Measurements from ENCODE around the gene MIA3.
"Not testable (repeated sequence)": the region's sequence is repeated elsewhere in the genome, so short reads cannot be mapped to it uniquely, and the experiment has no call there.

MIA3 gene

GRCh38 chr1:222592171-222592570, 25.7 kb upstream of the MIA3 start:
- Histone ChIP-seq H3K9ac (ENCODE audit: low read depth in 1 of 2, low read length in 2 of 2) (no peak overlapping the region), H3K36me3 (ENCODE audit: control insufficient read depth in 1 of 2, insufficient read depth in 2 of 2, low read length in 2 of 2) (peaks cover 0 to under 1% of the 10 kb centered on the region in 2 donors), H3K9me3 (ENCODE audit: control insufficient read depth in 1 of 2, low read length in 2 of 2) (no peaks in the 10 kb centered on the region), H3K27ac (ENCODE audit: low read depth, low read length) (no peak overlapping the region), H3K4me1 (ENCODE audit: control insufficient read depth in 1 of 2, insufficient read depth in 2 of 2, low read length in 2 of 2) (peaks cover 11% of the 10 kb centered on the region in 2 donors), H3K27me3 (ENCODE audit: control insufficient read depth in 1 of 2, insufficient read depth in 2 of 2, low read length in 2 of 2) (no peaks in the 10 kb centered on the region), H3K4me3 (ENCODE audit: low read depth in 1 of 2, low read length in 2 of 2) (no peak overlapping the region)

GRCh38 chr1:222594789-222595188, 23.1 kb upstream of the MIA3 start:
- Histone ChIP-seq H3K9me3 (ENCODE audit: control insufficient read depth in 1 of 2, low read length in 2 of 2) (no peaks in the 10 kb centered on the region), H3K27me3 (ENCODE audit: control insufficient read depth in 1 of 2, insufficient read depth in 2 of 2, low read length in 2 of 2) (no peaks in the 10 kb centered on the region), H3K27ac (ENCODE audit: low read depth, low read length) (no peak overlapping the region), H3K36me3 (ENCODE audit: control insufficient read depth in 1 of 2, insufficient read depth in 2 of 2, low read length in 2 of 2) (no peaks in the 10 kb centered on the region), H3K4me1 (ENCODE audit: control insufficient read depth in 1 of 2, insufficient read depth in 2 of 2, low read length in 2 of 2) (peaks cover 4 to 5% of the 10 kb centered on the region in 2 donors), H3K9ac (ENCODE audit: low read depth in 1 of 2, low read length in 2 of 2) (no peak overlapping the region), H3K4me3 (ENCODE audit: low read depth in 1 of 2, low read length in 2 of 2) (no peak overlapping the region)

- H3K4me1 ChIP-seq (ENCODE audit: control insufficient read depth in 1 of 2, insufficient read depth in 2 of 2, low read length in 2 of 2) = no peaks in the 10 kb centered on the region
- no peaks in the 10 kb centered on the region for H3K9me3 ChIP-seq (ENCODE audit: control insufficient read depth in 1 of 2, low read length in 2 of 2)
- no peaks in the 10 kb centered on the region for H3K27me3 ChIP-seq (ENCODE audit: control insufficient read depth in 1 of 2, insufficient read depth in 2 of 2, low read length in 2 of 2)
- no peak overlapping the region for H3K9ac ChIP-seq (ENCODE audit: low read depth in 1 of 2, low read length in 2 of 2)
- H3K36me3 ChIP-seq (ENCODE audit: control insufficient read depth in 1 of 2, insufficient read depth in 2 of 2, low read length in 2 of 2) = no peaks in the 10 kb centered on the region
- H3K4me3 ChIP-seq (ENCODE audit: low read depth in 1 of 2, low read length in 2 of 2) = no peak overlapping the region
- H3K27ac ChIP-seq (ENCODE audit: low read depth, low read length) = no peak overlapping the region
These were observed 21.2 kb upstream of the MIA3 start for GRCh38 chr1:222596696-222597095.

GRCh38 chr1:222600281-222600680, 17.6 kb upstream of the MIA3 start:
- Histone ChIP-seq H3K9ac (ENCODE audit: low read depth in 1 of 2, low read length in 2 of 2) (no peak overlapping the region), H3K27ac (ENCODE audit: low read depth, low read length) (no peak overlapping the region), H3K4me3 (ENCODE audit: low read depth in 1 of 2, low read length in 2 of 2) (no peak overlapping the region), H3K4me1 (ENCODE audit: control insufficient read depth in 1 of 2, insufficient read depth in 2 of 2, low read length in 2 of 2) (no peaks in the 10 kb centered on the region), H3K36me3 (ENCODE audit: control insufficient read depth in 1 of 2, insufficient read depth in 2 of 2, low read length in 2 of 2) (no peaks in the 10 kb centered on the region), H3K9me3 (ENCODE audit: control insufficient read depth in 1 of 2, low read length in 2 of 2) (no peaks in the 10 kb centered on the region), H3K27me3 (ENCODE audit: control insufficient read depth in 1 of 2, insufficient read depth in 2 of 2, low read length in 2 of 2) (no peaks in the 10 kb centered on the region)

GRCh38 chr1:222601257-222601656, 16.6 kb upstream of the MIA3 start:
- no peaks in the 10 kb centered on the region for H3K27me3 ChIP-seq (ENCODE audit: control insufficient read depth in 1 of 2, insufficient read depth in 2 of 2, low read length in 2 of 2)
- H3K4me1 ChIP-seq (ENCODE audit: control insufficient read depth in 1 of 2, insufficient read depth in 2 of 2, low read length in 2 of 2) = no peaks in the 10 kb centered on the region
- H3K4me3 ChIP-seq (ENCODE audit: low read depth in 1 of 2, low read length in 2 of 2) = no peak overlapping the region
- no peaks in the 10 kb centered on the region for H3K9me3 ChIP-seq (ENCODE audit: control insufficient read depth in 1 of 2, low read length in 2 of 2)
- no peak overlapping the region for H3K27ac ChIP-seq (ENCODE audit: low read depth, low read length)
- H3K36me3 ChIP-seq (ENCODE audit: control insufficient read depth in 1 of 2, insufficient read depth in 2 of 2, low read length in 2 of 2) = no peaks in the 10 kb centered on the region
- no peak overlapping the region for H3K9ac ChIP-seq (ENCODE audit: low read depth in 1 of 2, low read length in 2 of 2)

GRCh38 chr1:222606757-222607156, 11.1 kb upstream of the MIA3 start:
- Histone ChIP-seq H3K27me3 (ENCODE audit: control insufficient read depth in 1 of 2, insufficient read depth in 2 of 2, low read length in 2 of 2) (no peaks in the 10 kb centered on the region), H3K36me3 (ENCODE audit: control insufficient read depth in 1 of 2, insufficient read depth in 2 of 2, low read length in 2 of 2) (no peaks in the 10 kb centered on the region), H3K9me3 (ENCODE audit: control insufficient read depth in 1 of 2, low read length in 2 of 2) (no peaks in the 10 kb centered on the region), H3K4me3 (ENCODE audit: low read depth in 1 of 2, low read length in 2 of 2) (no peak overlapping the region), H3K4me1 (ENCODE audit: control insufficient read depth in 1 of 2, insufficient read depth in 2 of 2, low read length in 2 of 2) (no peaks in the 10 kb centered on the region), H3K27ac (ENCODE audit: low read depth, low read length) (no peak overlapping the region), H3K9ac (ENCODE audit: low read depth in 1 of 2, low read length in 2 of 2) (no peak overlapping the region)

GRCh38 chr1:222609111-222609510, 8.8 kb upstream of the MIA3 start:
- not testable (repeated sequence) for H3K9me3 ChIP-seq (ENCODE audit: control insufficient read depth in 1 of 2, low read length in 2 of 2); H3K9ac ChIP-seq (ENCODE audit: low read depth in 1 of 2, low read length in 2 of 2); H3K27ac ChIP-seq (ENCODE audit: low read depth, low read length); H3K4me3 ChIP-seq (ENCODE audit: low read depth in 1 of 2, low read length in 2 of 2); H3K4me1 ChIP-seq (ENCODE audit: control insufficient read depth in 1 of 2, insufficient read depth in 2 of 2, low read length in 2 of 2); H3K27me3 ChIP-seq (ENCODE audit: control insufficient read depth in 1 of 2, insufficient read depth in 2 of 2, low read length in 2 of 2); H3K36me3 ChIP-seq (ENCODE audit: control insufficient read depth in 1 of 2, insufficient read depth in 2 of 2, low read length in 2 of 2)

GRCh38 chr1:222610728-222611127, 7.2 kb upstream of the MIA3 start:
- H3K4me1 ChIP-seq (ENCODE audit: control insufficient read depth in 1 of 2, insufficient read depth in 2 of 2, low read length in 2 of 2) = no peaks in the 10 kb centered on the region
- no peak overlapping the region for H3K4me3 ChIP-seq (ENCODE audit: low read depth in 1 of 2, low read length in 2 of 2)
- no peaks in the 10 kb centered on the region for H3K36me3 ChIP-seq (ENCODE audit: control insufficient read depth in 1 of 2, insufficient read depth in 2 of 2, low read length in 2 of 2)
- no peak overlapping the region for H3K9ac ChIP-seq (ENCODE audit: low read depth in 1 of 2, low read length in 2 of 2)
- H3K9me3 ChIP-seq (ENCODE audit: control insufficient read depth in 1 of 2, low read length in 2 of 2) = no peaks in the 10 kb centered on the region
- no peak overlapping the region for H3K27ac ChIP-seq (ENCODE audit: low read depth, low read length)
- no peaks in the 10 kb centered on the region for H3K27me3 ChIP-seq (ENCODE audit: control insufficient read depth in 1 of 2, insufficient read depth in 2 of 2, low read length in 2 of 2)

GRCh38 chr1:222613627-222614026, 4.3 kb upstream of the MIA3 start:
- H3K4me1 ChIP-seq (ENCODE audit: control insufficient read depth in 1 of 2, insufficient read depth in 2 of 2, low read length in 2 of 2) = peaks cover 0 to 8% of the 10 kb centered on the region in 2 donors
- H3K4me3 ChIP-seq (ENCODE audit: low read depth in 1 of 2, low read length in 2 of 2) = no peak overlapping the region
- no peaks in the 10 kb centered on the region for H3K36me3 ChIP-seq (ENCODE audit: control insufficient read depth in 1 of 2, insufficient read depth in 2 of 2, low read length in 2 of 2)
- H3K9ac ChIP-seq (ENCODE audit: low read depth in 1 of 2, low read length in 2 of 2) = no peak overlapping the region
- H3K9me3 ChIP-seq (ENCODE audit: control insufficient read depth in 1 of 2, low read length in 2 of 2) = no peaks in the 10 kb centered on the region
- no peaks in the 10 kb centered on the region for H3K27me3 ChIP-seq (ENCODE audit: control insufficient read depth in 1 of 2, insufficient read depth in 2 of 2, low read length in 2 of 2)
- H3K27ac ChIP-seq (ENCODE audit: low read depth, low read length) = no peak overlapping the region

GRCh38 chr1:222616525-222616924, 1.4 kb upstream of the MIA3 start:
- Histone ChIP-seq H3K4me3 (ENCODE audit: low read depth in 1 of 2, low read length in 2 of 2) (no peak overlapping the region), H3K9ac (ENCODE audit: low read depth in 1 of 2, low read length in 2 of 2) (no peak overlapping the region), H3K27ac (ENCODE audit: low read depth, low read length) (no peak overlapping the region), H3K9me3 (ENCODE audit: control insufficient read depth in 1 of 2, low read length in 2 of 2) (no peaks in the 10 kb centered on the region), H3K36me3 (ENCODE audit: control insufficient read depth in 1 of 2, insufficient read depth in 2 of 2, low read length in 2 of 2) (peaks cover 0 to 4% of the 10 kb centered on the region in 2 donors), H3K27me3 (ENCODE audit: control insufficient read depth in 1 of 2, insufficient read depth in 2 of 2, low read length in 2 of 2) (no peaks in the 10 kb centered on the region), H3K4me1 (ENCODE audit: control insufficient read depth in 1 of 2, insufficient read depth in 2 of 2, low read length in 2 of 2) (peaks cover 10 to 19% of the 10 kb centered on the region in 2 donors)

GRCh38 chr1:222617367-222617951, 438 bp upstream of the MIA3 start:
- Histone ChIP-seq H3K36me3 (ENCODE audit: control insufficient read depth in 1 of 2, insufficient read depth in 2 of 2, low read length in 2 of 2) (peaks cover 1 to 4% of the 10 kb centered on the region in 2 donors), H3K9ac (ENCODE audit: low read depth in 1 of 2, low read length in 2 of 2) (peak overlapping the region; percentile 69 to 71), H3K4me3 (ENCODE audit: low read depth in 1 of 2, low read length in 2 of 2) (peak overlapping the region; percentile 75 to 77), H3K9me3 (ENCODE audit: control insufficient read depth in 1 of 2, low read length in 2 of 2) (no peaks in the 10 kb centered on the region), H3K27me3 (ENCODE audit: control insufficient read depth in 1 of 2, insufficient read depth in 2 of 2, low read length in 2 of 2) (no peaks in the 10 kb centered on the region), H3K4me1 (ENCODE audit: control insufficient read depth in 1 of 2, insufficient read depth in 2 of 2, low read length in 2 of 2) (peaks cover 10 to 19% of the 10 kb centered on the region in 2 donors), H3K27ac (ENCODE audit: low read depth, low read length) (peak overlapping the region; percentile 13)

Measured in duodenal mucosa (tissue), 2 donors.